ENCODE results near the gene YAE1. TPM values are rescaled to one million over a fixed set of nuclear protein-coding genes. Genes with fewer than 3 reads are reported as not detected.

YAE1 gene
- total and polyA plus RNA-seq, 2 experiments from 2014 or later, result 29.6 to 36.3 TPM

DNA sequence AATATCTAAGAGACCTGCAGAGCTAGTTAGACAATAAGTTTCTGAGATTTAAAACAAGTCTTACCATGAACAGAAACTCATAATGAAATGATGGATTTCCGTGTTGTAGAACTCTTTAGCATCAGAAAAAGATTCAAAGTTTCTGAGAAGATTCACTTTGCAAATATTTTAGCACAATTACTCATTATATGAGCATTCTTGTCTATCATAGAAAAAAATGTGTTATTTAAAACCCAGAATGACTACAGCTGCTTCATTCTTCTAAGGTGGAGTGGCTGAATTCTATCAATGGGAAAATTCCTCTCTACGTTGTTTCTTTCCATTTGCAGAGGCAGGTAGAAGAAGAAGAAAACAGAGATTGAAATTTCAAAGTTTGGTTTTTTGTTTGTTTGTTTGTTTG lies 36.1 kb downstream of the YAE1 start:
- Histone ChIP-seq H4K20me1 (ENCODE audit: insufficient read depth, poor library complexity, severe bottlenecking) (no peaks in the 10 kb centered on the region), H3K9me2 (replicated peaks; ENCODE audit: insufficient read depth) (no peaks in the 10 kb centered on the region), H3K27me3 (no peaks in the 10 kb centered on the region), H3K4me2 (no peak overlapping the region), H2AFZ (no peak overlapping the region), H3K27ac (no peak overlapping the region), H3K79me2 (no peaks in the 10 kb centered on the region), H3K4me1 (ENCODE audit: insufficient read depth) (no peaks in the 10 kb centered on the region), H3K4me3 (no peak overlapping the region), H3K9me3 (ENCODE audit: low read depth) (no peaks in the 10 kb centered on the region), H3K36me3 (replicated peaks; ENCODE audit: insufficient read depth, low read depth) (no peaks in the 10 kb centered on the region)
- WGBS (ENCODE audit: low lambda C conversion rate, missing lambda C conversion rate), result 42% methylated on average over 2 of the region's 2 CpGs
- DNase-seq (ENCODE audit: low spot score), result no peak
- TF ChIP-seq, protein P1, sequence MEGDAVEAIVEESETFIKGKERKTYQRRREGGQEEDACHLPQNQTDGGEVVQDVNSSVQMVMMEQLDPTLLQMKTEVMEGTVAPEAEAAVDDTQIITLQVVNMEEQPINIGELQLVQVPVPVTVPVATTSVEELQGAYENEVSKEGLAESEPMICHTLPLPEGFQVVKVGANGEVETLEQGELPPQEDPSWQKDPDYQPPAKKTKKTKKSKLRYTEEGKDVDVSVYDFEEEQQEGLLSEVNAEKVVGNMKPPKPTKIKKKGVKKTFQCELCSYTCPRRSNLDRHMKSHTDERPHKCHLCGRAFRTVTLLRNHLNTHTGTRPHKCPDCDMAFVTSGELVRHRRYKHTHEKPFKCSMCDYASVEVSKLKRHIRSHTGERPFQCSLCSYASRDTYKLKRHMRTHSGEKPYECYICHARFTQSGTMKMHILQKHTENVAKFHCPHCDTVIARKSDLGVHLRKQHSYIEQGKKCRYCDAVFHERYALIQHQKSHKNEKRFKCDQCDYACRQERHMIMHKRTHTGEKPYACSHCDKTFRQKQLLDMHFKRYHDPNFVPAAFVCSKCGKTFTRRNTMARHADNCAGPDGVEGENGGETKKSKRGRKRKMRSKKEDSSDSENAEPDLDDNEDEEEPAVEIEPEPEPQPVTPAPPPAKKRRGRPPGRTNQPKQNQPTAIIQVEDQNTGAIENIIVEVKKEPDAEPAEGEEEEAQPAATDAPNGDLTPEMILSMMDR (IDR thresholded peaks at IDR 0.05; ENCODE audit: poor library complexity), result no peak
- TF ChIP-seq EZH2 (IDR thresholded peaks at IDR 0.05; ENCODE audit: borderline replicate concordance) (no peak), EZH2phosphoT487 (IDR thresholded peaks at IDR 0.05; ENCODE audit: low read depth, severe bottlenecking, unreplicated experiment) (no peak)

- TF ChIP-seq EZH2phosphoT487 (IDR thresholded peaks at IDR 0.05; ENCODE audit: low read depth, severe bottlenecking, unreplicated experiment) (no peak), EZH2 (IDR thresholded peaks at IDR 0.05; ENCODE audit: borderline replicate concordance) (no peak)
- TF ChIP-seq, protein P1 (IDR thresholded peaks at IDR 0.05; ENCODE audit: poor library complexity), result no peak
- H3K4me3 ChIP-seq, result no peak overlapping the region
- H4K20me1 ChIP-seq (ENCODE audit: insufficient read depth, poor library complexity, severe bottlenecking), result no peaks in the 10 kb centered on the region
- no peak overlapping the region for H3K27ac ChIP-seq
- DNase-seq (ENCODE audit: low spot score), result no peak
- no peaks in the 10 kb centered on the region for H3K9me3 ChIP-seq (ENCODE audit: low read depth)
- no peaks in the 10 kb centered on the region for H3K4me1 ChIP-seq (ENCODE audit: insufficient read depth)
- H3K9me2 ChIP-seq (replicated peaks; ENCODE audit: insufficient read depth), result no peaks in the 10 kb centered on the region
- H2AFZ ChIP-seq, result no peak overlapping the region
- no peaks in the 10 kb centered on the region for H3K79me2 ChIP-seq
- H3K4me2 ChIP-seq, result no peak overlapping the region
- no peaks in the 10 kb centered on the region for H3K27me3 ChIP-seq
- H3K36me3 ChIP-seq (replicated peaks; ENCODE audit: insufficient read depth, low read depth), result no peaks in the 10 kb centered on the region
Measured at GRCh38 chr7:39603924-39604323, 37.7 kb downstream of the YAE1 start.

- H3K27me3 ChIP-seq, result no peaks in the 10 kb centered on the region
- WGBS (ENCODE audit: low lambda C conversion rate, missing lambda C conversion rate), result 90% methylated on average over 1 of the region's 1 CpG
- no peak overlapping the region for H3K27ac ChIP-seq
- H3K9me3 ChIP-seq (ENCODE audit: low read depth), result no peaks in the 10 kb centered on the region
- no peaks in the 10 kb centered on the region for H3K4me1 ChIP-seq (ENCODE audit: insufficient read depth)
- DNase-seq (ENCODE audit: low spot score), result no peak
- no peaks in the 10 kb centered on the region for H3K36me3 ChIP-seq (replicated peaks; ENCODE audit: insufficient read depth, low read depth)
- TF ChIP-seq EZH2 (IDR thresholded peaks at IDR 0.05; ENCODE audit: borderline replicate concordance) (no peak), EZH2phosphoT487 (IDR thresholded peaks at IDR 0.05; ENCODE audit: low read depth, severe bottlenecking, unreplicated experiment) (no peak)
- TF ChIP-seq, protein P1 (IDR thresholded peaks at IDR 0.05; ENCODE audit: poor library complexity), result no peak
- H4K20me1 ChIP-seq (ENCODE audit: insufficient read depth, poor library complexity, severe bottlenecking), result no peaks in the 10 kb centered on the region
- H3K79me2 ChIP-seq, result no peaks in the 10 kb centered on the region
- no peaks in the 10 kb centered on the region for H3K9me2 ChIP-seq (replicated peaks; ENCODE audit: insufficient read depth)
- H2AFZ ChIP-seq, result no peak overlapping the region
- no peak overlapping the region for H3K4me3 ChIP-seq
- no peak overlapping the region for H3K4me2 ChIP-seq
Measured at GRCh38 chr7:39605087-39605486, 38.9 kb downstream of the YAE1 start.

GRCh38 chr7:39606352-39606751 lies 40.1 kb downstream of the YAE1 start:
- no peak overlapping the region for H3K27ac ChIP-seq
- 91% methylated on average over 2 of the region's 2 CpGs for WGBS (ENCODE audit: low lambda C conversion rate, missing lambda C conversion rate)
- H2AFZ ChIP-seq, result no peak overlapping the region

More at GRCh38 chr7:39606352-39606751, 40.1 kb downstream of the YAE1 start:
- Histone ChIP-seq H3K79me2 (no peaks in the 10 kb centered on the region), H3K27me3 (no peaks in the 10 kb centered on the region), H3K4me2 (no peak overlapping the region), H3K9me2 (replicated peaks; ENCODE audit: insufficient read depth) (no peaks in the 10 kb centered on the region), H3K4me3 (no peak overlapping the region), H3K36me3 (replicated peaks; ENCODE audit: insufficient read depth, low read depth) (no peaks in the 10 kb centered on the region), H4K20me1 (ENCODE audit: insufficient read depth, poor library complexity, severe bottlenecking) (no peaks in the 10 kb centered on the region), H3K9me3 (ENCODE audit: low read depth) (no peaks in the 10 kb centered on the region), H3K4me1 (ENCODE audit: insufficient read depth) (no peaks in the 10 kb centered on the region)
- no peak for DNase-seq (ENCODE audit: low spot score)
- TF ChIP-seq EZH2phosphoT487 (IDR thresholded peaks at IDR 0.05; ENCODE audit: low read depth, severe bottlenecking, unreplicated experiment) (no peak), EZH2 (IDR thresholded peaks at IDR 0.05; ENCODE audit: borderline replicate concordance) (no peak)
